AG08395 (cell line): ENCODE measurements around the gene GNAS.
A peak's percentile ranks its signal among the peaks of the same experiment; 100 is the strongest.

Source experiments
- DNase-seq: peaks from one replicate; pipeline ENCODE4 v3.0.0; 2012; ENCODE audit warnings: mixed read lengths, low spot score

The GNAS gene

GRCh38 chr20:58853976-58854637, 1.6 kb downstream of the GNAS start:
- DNase-seq = no peak

- no peak for DNase-seq
These were observed 2.3 kb downstream of the GNAS start for GRCh38 chr20:58854638-58855471.

GRCh38 chr20:58855506-58856389, 3.2 kb downstream of the GNAS start:
- no peak for DNase-seq

- no peak for DNase-seq
These were observed 10.7 kb downstream of the GNAS start for GRCh38 chr20:58863044-58863790.

GRCh38 chr20:58864346-58864745, 11.8 kb downstream of the GNAS start:
- DNase-seq = no peak

GRCh38 chr20:58865843-58866242, 13.3 kb downstream of the GNAS start:
- DNase-seq = no peak

GRCh38 chr20:58867211-58867610, 14.7 kb downstream of the GNAS start:
- DNase-seq = peak; percentile 40

GRCh38 chr20:58868795-58869194, 16.3 kb downstream of the GNAS start:
- no peak for DNase-seq

- no peak for DNase-seq
These were observed 17.2 kb downstream of the GNAS start for GRCh38 chr20:58869662-58870227.

GRCh38 chr20:58870293-58871014, 17.9 kb downstream of the GNAS start:
- DNase-seq = peak; percentile 86

GRCh38 chr20:58871533-58872102, 19.1 kb downstream of the GNAS start:
- no peak for DNase-seq

- no peak for DNase-seq
These were observed 22.0 kb downstream of the GNAS start for GRCh38 chr20:58874469-58874868.

GRCh38 chr20:58875111-58875510, 22.6 kb downstream of the GNAS start:
- no peak for DNase-seq

GRCh38 chr20:58875541-58876134, 23.1 kb downstream of the GNAS start:
- no peak for DNase-seq

- no peak for DNase-seq
These were observed 23.9 kb downstream of the GNAS start for GRCh38 chr20:58876437-58876836.

- no peak for DNase-seq
These were observed 24.8 kb downstream of the GNAS start for GRCh38 chr20:58877050-58877975.

GRCh38 chr20:58877976-58878360, 25.5 kb downstream of the GNAS start:
- DNase-seq = no peak

GRCh38 chr20:58878399-58878798, 25.9 kb downstream of the GNAS start:
- no peak for DNase-seq

GRCh38 chr20:58880441-58880840, 27.9 kb downstream of the GNAS start:
- DNase-seq = no peak
